HT-29 (cell line): ENCODE results near the gene COQ4. TPM values are rescaled to one million over a fixed set of nuclear protein-coding genes. Genes with fewer than 3 reads are reported as not detected.
A peak's percentile ranks its signal among the peaks of the same experiment; 100 is the strongest.

Source experiments
- DNase-seq: peaks from one replicate; pipeline ENCODE4 v3.0.0-alpha.2; 2015; ENCODE audit warnings: low spot score
- total RNA-seq: library from RNA; depleted of rRNA; stranded (reverse); fragments of >200 nt; shearing (Covaris generic); gene quantifications from 2 replicates; pipeline ENCODE4 v1.2.3, GENCODE V29; 2014; rRNA removed

The COQ4 gene
- total RNA-seq, 1 experiment from 2014 or later = 71.3 TPM

- DNase-seq = peak; percentile 21
These were observed 49.6 kb downstream of the COQ4 start for GRCh38 chr9:128372188-128372641.

GRCh38 chr9:128372784-128373183 is 50.1 kb downstream of the COQ4 start:
- DNase-seq = no peak

- no peak for DNase-seq
These were observed 51.6 kb downstream of the COQ4 start for GRCh38 chr9:128374221-128374675.

GRCh38 chr9:128375865-128376264 is 53.2 kb downstream of the COQ4 start:
- DNase-seq = no peak

- DNase-seq = no peak
These were observed 59.6 kb downstream of the COQ4 start for GRCh38 chr9:128382261-128382660.

- no peak for DNase-seq
These were observed 60.5 kb downstream of the COQ4 start for GRCh38 chr9:128383007-128383753.

Other genes starting within 250 kb of the COQ4 start
- gene PTGES2, start 195.1 kb upstream of the COQ4 start, total RNA-seq = 365 and 392 TPM in 2 replicates
- gene LCN2, start 173.4 kb upstream of the COQ4 start, total RNA-seq = 221 and 241 TPM in 2 replicates
- gene BBLN, start 162.6 kb upstream of the COQ4 start, total RNA-seq = 439 and 565 TPM in 2 replicates
- 99.1 and 99.9 TPM in 2 replicates for gene CIZ1, start 131.3 kb upstream of the COQ4 start, total RNA-seq
- 83.8 and 87.7 TPM in 2 replicates for gene DNM1, start 119.5 kb upstream of the COQ4 start, total RNA-seq
- gene GOLGA2, start 46.8 kb upstream of the COQ4 start, total RNA-seq = 59.0 and 63.4 TPM in 2 replicates
- gene SWI5, start 46.6 kb upstream of the COQ4 start, total RNA-seq = 51.4 and 52.6 TPM in 2 replicates
- gene TRUB2, start 392 bp upstream of the COQ4 start, total RNA-seq = 66.9 and 69.8 TPM in 2 replicates
- gene SLC27A4, start 17.7 kb downstream of the COQ4 start, total RNA-seq = 34.9 and 38.2 TPM in 2 replicates
- gene URM1, start 48.5 kb downstream of the COQ4 start, total RNA-seq = 95.2 and 102 TPM in 2 replicates
- 0.25 TPM in 1 of 2 replicates, not detected in the other for gene CERCAM, start 98.0 kb downstream of the COQ4 start, total RNA-seq
- 34.2 and 36.0 TPM in 2 replicates for gene ODF2, start 133.2 kb downstream of the COQ4 start, total RNA-seq
- gene GLE1, start 181.9 kb downstream of the COQ4 start, total RNA-seq = 28.4 and 33.9 TPM in 2 replicates
- 192 and 203 TPM in 2 replicates for gene SPTAN1, start 229.7 kb downstream of the COQ4 start, total RNA-seq